GM21360 (cell line): ENCODE data around the gene RBM23.
"Not testable (repeated sequence)": the region's sequence is repeated elsewhere in the genome, so short reads cannot be mapped to it uniquely, and the experiment has no call there.

Experiments
- ATAC-seq: cut with Tn5 transposase; IDR thresholded peaks from one replicate; pipeline ENCODE4 v1.9.1; 2021; ENCODE audit warnings: mild to moderate bottlenecking, moderate library complexity; ENCODE audit not compliant: unreplicated experiment

RBM23 gene

DNA sequence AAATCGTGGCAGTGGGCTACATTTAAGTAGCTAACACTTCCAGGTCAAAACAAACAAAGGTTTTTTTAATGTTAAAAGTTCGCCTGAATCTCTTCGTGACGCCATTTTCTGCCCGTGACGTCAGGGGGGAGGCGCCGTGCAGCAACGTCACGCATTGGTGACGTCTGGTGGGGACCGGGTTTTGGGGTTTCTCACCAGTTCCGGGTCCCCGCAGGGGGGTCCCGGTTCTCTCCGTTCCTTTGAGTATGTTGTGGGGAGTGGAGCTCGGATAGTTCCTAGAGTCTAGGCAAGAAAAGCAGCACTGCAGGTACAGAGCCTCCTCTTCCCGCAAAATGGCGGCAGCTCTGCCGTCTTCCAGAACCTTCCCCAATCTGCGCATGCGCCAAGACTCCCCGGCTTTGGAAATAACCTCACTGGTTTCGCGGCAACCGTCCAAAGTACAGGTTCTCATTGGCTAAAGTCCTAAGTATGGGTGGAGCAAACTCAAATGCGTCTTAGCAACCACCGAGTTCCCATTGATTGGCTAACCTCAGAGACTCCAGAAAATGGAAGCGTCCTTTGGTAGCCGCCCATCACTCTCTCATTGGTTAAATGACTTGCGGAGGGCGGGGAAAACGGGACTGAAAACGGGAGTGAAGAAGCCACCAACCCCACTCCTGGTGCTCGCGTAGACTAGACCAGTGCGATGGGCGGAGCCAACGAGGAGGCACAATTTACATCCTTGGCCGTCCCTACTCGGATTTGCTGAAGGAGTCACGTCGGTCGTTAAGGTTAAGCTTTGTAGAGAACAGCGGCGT lies at the start of gene RBM23:
Gene RBM23, minus strand, starts transcription at position 346 of the 797 bp plus-strand sequence.
- ATAC-seq: peak; percentile 88

DNA sequence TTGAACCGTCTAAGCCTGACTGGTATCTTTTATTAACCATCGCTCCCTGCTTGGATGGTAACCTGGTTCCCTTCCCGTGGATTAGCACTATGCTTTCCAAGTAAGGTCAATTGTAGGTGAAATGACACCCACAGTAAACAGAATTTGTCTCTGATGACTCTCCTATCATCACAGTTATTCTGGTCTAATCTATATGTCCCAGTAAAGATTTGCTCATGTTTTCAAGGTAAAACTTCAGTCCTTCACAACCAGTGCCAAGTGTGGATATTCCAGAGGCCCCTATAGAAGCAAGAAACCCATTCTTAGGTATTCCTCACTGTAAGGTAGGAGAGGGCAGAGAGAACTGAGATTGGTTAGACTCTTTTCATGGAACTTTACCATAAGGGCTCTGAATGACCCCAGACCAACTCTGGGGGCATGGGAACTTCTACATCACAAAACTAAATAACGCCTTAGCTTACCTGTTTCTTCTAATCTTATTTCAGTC lies 47.9 kb upstream of the RBM23 start:
- no peak for ATAC-seq

DNA sequence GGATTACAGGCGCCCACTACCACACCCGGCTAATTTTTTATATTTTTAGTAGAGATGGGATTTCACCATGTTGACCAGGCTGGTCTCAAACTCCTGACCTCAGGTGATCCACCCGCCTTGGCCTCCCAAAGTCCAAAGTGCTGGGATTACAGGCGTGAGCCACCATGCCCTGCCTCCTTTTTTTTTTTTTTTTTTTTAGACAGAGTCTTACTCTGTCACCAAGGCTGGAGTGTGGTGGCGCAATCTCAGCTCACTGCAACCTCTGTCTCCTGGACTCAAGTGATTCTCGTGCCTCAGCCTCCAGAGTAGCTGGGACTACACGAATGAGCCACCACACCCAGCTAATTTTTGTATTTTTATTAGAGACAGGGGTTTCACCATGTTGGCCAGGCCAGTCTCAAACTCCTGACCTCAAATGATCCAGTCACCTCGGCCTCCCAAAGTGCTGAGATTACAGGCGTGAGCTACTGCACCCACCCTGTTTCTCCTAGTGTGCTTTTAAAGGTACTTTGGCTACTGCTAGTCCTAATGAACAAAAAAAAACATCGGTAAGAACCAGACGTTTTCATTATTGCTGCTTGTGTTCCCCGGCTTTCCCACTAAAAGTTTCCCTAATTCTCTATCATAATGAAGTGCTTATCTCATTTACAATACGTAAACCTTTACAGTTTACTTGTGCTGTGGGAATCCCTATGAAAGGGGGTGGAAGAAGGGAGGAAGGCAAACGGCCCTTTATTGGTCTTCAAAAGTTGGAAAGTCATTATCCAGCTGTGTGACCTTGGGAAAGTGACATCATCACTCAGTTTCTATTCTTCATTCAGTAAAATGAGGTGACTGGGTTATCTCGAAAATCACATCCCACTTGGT lies 47.2 kb upstream of the RBM23 start:
- ATAC-seq: not testable (repeated sequence)

DNA sequence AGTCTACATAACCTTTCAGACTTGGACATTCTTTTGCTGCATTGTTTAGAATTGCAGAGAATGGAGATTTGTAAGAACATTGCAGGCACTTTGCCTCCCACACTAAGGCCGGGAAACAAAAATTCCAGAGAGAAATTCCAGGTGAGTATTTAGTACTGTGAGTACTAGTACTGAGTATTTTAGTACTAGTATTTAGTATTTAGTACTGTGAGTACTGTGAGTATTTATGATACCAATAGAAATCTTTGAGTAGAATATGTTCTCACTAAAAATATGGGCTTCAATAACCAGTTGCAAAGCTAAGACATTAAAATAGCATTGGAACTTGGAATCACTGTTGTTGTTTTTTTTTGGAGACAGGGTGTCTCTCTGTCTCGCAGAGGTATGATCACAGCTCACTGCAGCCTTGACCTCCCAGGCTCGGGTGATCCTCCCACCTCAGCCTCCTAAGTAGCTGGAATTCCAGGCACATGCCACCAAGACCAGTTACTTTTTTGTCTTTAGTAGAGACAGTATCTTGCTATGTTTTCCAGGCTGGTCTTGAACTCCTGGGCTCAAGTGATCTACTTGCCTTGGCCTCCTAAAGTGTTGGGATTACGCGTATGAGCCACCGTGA lies 43.2 kb upstream of the RBM23 start:
- ATAC-seq: no peak

DNA sequence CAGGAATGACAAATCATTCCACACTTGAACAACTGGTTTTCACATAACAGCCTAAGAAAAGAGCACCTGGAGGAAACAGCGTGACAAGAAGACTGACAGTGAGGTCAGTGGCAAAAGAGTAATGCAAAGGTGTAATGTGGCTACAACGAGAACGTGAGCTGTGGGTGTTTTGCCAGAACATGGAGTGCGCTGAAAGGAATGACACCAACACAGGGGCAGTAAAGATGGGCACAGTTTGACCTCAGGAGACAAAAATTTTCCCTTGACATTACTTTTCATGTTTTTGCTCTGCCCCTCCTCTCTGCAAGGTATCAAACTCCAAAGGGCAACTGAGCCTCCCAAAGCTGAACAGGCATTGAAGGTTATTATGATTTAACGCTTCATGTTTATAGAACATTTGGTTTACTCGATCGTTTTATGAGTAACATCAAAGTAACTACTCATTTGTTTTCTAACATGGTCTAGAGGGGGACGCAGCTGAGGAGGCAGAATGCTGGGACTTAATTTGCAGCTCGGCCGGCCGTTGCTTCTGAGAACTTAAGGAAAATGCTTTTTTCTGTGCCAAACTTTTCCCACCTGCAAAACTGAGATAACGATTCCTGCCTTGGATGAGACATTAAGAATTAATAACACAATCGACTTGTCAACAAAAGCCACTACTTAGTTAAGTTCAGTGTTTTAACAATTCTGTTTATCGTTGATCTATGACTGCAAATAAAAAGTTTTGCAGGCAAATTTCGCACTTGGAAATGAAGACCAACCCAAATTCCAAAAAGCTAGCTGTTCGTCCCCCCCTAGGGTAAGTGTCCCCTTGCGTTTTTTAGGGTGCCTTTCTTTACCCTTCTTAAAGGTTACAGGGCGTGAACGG lies 37.0 kb upstream of the RBM23 start:
- ATAC-seq: no peak

DNA sequence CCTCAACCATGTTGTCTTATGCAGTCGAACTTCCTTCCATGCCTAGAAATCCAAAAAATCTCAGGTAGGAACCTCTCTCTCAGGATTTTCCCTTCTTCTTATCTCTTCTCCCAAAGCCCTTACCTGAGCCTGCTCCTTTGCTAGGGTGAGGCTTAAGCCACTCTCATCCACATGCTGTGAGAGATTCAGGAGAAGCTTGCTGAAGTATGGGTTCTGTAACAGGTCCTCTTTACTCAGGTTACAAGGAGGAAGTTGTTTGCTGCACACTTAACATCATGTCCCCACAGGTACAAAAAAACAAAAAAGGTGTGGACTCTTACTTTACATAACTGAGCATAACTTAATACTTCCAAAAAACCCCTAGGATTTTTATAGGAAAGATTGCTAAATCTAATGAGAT lies 33.5 kb upstream of the RBM23 start:
- ATAC-seq: no peak

DNA sequence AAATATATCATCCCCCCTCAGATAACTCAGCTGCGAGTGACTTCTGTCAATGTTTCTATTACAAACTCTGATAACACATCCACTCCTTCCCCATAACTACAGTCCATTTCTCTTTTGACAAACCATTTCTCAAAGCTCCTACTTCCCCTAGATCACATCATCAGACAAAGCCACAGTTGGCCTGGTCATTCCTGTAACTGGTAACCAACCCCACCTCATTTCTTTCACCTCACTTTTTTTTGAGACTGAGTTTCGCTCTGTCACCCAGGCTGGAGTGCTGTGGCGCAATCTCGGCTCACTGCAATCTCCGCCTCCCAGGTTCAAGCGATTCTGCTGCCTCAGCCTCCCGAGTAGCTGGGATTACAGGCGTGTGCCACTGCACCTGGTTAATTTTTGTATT lies 32.8 kb upstream of the RBM23 start:
- ATAC-seq: not testable (repeated sequence)

DNA sequence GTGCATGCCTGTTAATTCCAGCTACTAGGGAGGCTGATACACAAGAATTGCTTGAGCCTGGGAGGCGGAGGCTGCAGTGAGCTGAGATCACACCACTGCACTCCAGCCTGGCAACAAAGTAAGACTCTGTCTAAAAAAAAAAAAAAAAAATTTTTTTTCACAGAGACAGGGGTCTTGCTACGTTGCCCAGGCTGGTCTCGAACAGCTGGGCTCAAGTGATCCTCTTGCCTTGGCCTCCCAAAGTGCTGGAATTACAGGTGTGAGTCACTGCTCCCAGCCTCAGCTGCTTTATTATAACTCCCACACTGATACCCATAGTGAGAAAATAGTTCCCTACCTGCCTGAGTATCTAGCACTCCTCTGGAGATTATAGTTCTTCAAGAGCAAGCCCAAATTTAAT lies 26.7 kb upstream of the RBM23 start:
- ATAC-seq: no peak

DNA sequence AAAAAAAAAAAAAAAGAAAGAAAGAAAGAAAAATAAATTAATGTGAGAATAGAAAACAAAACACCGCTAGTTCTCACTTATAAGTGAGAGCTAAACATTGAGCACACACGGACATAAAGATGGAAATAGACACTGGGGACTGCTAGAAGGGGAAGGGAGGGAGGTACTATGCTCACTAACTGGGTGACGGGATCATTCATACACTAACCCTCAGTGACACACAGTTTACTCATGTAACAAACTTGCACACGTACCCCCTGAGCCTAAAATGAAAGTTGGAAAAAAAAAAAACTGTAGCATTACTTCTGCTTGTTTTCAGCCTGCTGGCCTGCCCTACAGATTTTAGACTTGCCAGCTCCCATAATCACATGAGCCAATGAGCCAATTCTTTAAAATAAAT lies 20.7 kb upstream of the RBM23 start:
- ATAC-seq: no peak

DNA sequence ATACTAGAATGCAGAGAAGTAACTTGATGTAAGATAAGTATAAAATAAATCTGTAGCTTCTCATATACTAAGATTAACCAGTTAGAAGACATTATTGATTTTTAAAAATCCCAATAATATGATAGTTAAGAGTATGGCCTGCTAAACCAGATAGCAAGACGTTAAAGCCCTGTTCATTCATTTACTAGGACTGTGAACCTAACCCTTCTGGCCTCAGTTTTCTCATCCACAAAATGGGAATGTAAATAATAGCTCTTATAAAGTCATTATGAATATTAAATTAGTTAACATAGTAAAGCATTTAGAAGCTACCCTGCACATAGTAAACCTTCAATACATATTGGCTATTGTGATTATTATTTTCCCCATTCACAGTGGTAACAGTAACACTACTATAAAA lies 16.2 kb upstream of the RBM23 start:
- ATAC-seq: no peak

DNA sequence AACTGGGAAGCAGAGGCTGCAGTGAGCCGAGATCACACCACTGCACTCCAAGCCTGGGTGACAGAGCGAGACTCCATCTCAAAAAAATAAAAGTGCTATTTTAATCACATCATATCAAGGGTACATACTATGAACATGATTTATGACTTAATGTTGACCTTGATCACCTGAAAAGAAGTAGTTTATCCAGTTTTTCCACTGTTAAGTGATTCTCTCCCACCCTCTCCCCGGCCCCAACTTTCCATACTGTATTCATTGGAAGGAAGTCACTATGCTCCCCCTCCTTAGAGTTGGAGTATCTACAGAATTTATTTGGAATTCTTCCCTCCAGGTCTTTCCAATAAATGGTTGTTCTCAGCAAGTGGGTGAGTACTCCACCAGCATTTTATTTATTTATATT lies 13.2 kb upstream of the RBM23 start:
- no peak for ATAC-seq

DNA sequence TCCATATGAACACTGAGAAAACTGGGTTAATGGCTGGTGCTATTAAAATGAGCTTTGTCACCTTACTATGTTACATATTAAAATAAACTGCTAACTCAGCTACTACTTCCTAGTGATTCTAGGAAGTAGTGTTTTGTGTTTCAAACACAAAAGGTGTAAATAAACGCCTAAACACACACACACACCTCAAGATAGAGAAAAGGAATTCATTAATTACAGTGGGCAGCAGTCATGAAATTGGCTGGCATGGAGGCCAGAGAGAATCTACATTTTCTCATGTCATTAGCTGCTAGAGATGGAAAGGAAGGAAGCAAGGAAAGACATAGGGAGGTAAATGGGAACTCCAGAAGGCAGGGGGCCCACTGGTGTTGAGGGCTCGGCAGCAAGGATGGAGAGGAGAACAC lies 11.0 kb upstream of the RBM23 start:
- no peak for ATAC-seq

DNA sequence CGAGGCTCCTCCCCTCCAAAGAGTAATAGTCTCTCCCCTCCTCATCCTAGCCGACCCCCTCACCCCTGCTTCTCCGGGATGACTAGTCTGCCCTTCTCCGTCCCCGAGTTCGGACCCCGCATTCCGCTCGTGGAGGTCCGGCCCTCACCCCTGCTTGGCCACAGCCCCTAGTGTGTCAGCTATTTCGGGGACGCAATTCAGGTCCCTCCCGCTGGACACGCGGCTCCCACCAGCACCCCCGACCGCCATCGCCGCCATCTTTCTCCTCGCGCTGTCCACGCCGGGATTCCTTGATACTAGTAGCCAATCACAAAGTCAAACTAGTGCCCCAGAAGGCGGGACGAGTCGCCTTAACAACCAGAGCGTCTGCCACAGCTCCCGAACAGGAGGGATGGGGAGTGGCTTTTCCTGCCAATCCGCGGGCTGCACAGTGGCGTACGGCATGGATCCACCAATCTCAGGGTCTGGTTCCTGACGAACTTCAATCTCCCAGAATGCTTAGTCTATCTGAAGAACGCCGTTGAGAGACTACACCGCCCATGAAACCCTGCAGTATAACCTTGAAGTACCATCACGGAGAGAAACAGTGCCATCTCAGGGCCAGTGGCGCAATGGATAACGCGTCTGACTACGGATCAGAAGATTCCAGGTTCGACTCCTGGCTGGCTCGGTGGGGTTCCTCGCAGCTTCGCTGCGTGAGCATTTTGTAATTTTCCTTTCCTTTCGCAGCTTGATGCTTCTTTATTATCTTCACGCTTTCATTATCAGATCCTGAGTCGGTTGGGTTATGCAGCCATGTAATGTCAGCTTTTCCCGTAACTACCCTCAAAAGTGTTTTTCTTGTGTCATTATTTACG lies 10.4 kb upstream of the RBM23 start, which contains the start of gene PRMT5:
Gene PRMT5, minus strand, starts transcription at position 273 of the 857 bp plus-strand sequence. Its CDS starts 15 bp downstream, at position 258.
- ATAC-seq: peak; percentile 82

DNA sequence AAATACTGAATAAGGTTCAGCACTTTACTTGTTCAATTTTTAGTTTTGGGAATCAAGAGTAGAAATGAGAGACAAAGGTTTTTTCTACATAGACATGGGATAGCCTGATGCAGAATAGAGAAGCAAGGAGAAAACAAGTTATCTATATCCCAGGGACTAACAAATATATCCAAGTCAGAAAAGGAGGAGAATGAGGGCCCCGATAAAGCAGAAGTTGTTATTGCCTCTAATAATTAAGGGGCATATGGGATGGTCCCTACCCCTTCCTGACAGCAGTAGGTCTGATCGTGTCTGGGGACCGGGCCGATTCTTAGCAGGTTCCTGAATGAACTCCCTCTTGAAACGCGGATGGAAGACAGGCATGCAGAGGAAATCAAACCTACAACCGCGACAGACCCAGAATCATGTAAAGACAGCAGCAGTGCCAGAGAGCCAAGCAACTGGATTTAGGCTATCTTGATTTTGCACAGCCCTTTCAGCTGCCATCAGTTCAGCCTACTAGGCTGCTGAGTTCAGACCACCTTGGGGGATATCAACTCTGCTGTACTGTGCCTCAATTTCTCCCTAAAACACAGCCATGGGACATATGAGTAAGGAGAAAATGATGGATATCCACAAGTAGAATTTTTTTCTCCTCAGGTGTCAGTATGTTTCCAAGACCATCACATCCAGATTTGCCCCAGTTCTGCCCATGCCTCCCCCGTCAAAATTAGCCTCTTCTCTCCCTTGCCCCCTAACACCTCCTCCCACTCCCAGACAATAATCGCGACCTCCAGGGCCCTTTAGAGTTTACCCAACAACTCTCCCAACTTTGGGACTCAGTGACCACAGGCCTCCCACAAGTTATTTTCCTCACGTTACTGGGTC lies 9.5 kb upstream of the RBM23 start:
- ATAC-seq: no peak

DNA sequence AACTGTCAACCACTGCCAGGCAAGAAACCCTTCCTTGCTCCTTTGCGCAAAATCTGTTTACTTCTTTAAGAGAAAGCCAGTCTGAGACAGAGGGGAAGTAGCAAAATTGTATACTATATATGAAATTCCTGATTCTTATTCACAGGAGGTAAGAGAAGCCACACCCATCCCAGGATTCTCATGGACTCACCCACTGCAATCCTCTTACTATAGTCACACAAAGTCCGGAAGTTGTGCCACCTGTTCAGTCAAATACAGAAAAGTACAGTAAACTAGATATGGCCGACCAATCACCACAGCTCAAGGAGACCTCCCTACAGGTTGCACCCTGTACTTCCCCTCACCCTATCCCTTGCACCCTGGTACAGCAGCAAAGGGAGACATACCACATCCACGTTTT lies 7.4 kb upstream of the RBM23 start:
- no peak for ATAC-seq

DNA sequence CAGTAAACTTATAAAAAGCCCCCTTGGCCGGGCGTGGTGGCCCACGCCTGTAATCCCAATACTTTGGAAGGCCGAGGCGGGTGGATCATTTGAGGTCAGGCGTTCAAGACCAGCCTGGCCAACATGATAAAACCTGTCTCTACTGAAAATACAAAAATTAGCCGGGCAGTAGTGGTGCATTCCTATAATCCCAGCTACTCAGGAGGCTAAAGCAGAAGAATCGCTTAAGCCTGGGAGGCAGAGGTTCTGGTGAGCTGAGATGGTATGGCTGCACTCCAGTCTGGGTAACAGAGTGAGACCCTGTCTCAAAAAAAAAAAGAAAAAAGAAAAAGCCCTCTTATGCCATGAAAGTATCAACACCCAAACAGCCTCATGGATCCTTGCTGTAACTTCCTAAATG lies 6.6 kb upstream of the RBM23 start:
- no peak for ATAC-seq

DNA sequence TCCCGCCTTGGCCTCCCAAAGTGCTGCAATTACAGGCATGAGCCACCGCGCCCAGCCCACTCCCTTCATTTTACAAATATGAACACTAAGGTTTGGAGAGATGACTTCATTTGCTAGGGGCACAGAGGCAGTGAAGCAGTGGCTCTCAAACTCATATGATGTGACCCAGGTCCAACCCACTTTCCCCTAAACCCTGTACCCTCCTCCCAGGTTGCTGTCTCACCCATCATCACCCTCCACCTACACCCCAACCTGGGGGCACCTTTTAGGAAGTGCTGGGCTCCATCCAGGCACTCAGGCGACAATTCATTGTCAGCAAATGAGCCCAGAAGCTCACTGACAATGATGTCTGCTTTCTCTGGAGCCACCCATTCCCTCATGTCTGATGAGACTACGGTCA lies 4.8 kb upstream of the RBM23 start:
- no peak for ATAC-seq

DNA sequence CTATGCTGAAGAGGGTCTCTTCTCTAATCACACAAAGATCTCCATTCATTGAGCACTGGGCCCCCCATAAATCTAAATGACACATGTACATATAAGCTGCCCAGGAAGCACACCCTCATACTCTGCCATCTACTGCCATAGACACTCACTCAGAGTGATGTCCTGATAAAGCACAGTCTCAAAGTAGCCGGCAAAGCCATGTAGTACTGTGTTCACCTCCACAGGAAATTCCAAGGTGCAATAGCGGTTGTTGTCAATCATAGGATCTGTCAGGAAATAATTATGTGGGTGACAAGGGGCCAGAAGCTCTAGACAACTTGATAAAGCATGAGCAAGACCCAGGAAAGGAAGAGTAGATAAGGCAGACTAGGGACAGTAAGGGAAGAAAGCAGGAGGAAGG lies 3.3 kb upstream of the RBM23 start:
- no peak for ATAC-seq

DNA sequence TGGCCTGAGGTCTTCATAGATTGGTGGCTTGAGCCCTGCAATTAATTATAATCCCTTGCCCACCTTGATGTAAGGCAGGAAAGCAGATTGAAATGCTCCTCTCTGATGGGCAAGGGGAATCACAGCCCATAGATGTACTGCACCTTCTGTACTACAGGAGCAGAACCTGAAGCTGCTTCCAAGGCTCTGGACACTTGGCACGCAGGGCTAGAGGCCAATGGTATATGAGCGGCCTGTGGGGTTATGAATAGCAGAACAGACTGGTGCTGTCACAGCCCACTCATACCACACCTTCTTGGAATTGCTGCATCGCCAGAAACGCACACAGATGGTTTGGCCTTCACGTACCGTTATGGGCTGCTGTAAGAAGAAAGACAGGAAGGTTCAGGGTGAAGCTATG lies 1.7 kb upstream of the RBM23 start:
- no peak for ATAC-seq
